Upper lobe of left lung (tissue), 4 donors: ENCODE data around the gene EHMT1.

Experiments
- CTCF ChIP-seq, 6 experiments: fragments of 450-650 bp in 4 of 6; fragments of 200-600 bp in 2 of 6; sonication (generic) in 2 of 6; IDR thresholded peaks; one replicate each; pipeline ENCODE4 v1.5.1; 2016 to 2019; ENCODE audit warnings: antibody characterized with exemption in 6 of 6
- EP300 ChIP-seq, 4 donors: sonication (generic); formaldehyde crosslinking; IDR thresholded peaks; one replicate each; pipeline ENCODE4 v1.5.1; 2017; ENCODE audit warnings: antibody characterized with exemption in 4 of 4, control low read depth in 2 of 4
- POLR2A ChIP-seq, 4 donors: fragments of 450-650 bp; IDR thresholded peaks; one replicate each; pipeline ENCODE4 v1.5.1; 2016 to 2017; ENCODE audit warnings: antibody characterized with exemption in 4 of 4, mild to moderate bottlenecking in 2 of 4
- POLR2AphosphoS5 ChIP-seq, 2 donors: sonication (generic); formaldehyde crosslinking; IDR thresholded peaks; one replicate each; pipeline ENCODE4 v1.5.1; 2017; ENCODE audit warnings: antibody characterized with exemption in 2 of 2

- TF ChIP-seq CTCF (IDR thresholded peaks at IDR 0.05) (no peak), EP300 (IDR thresholded peaks at IDR 0.05) (no peak), POLR2A (IDR thresholded peaks at IDR 0.05) (no peak), POLR2AphosphoS5 (IDR thresholded peaks at IDR 0.05) (no peak)
These were observed 30.7 kb downstream of the EHMT1 start for GRCh38 chr9:137649553-137649952.
